ENCODE results near the gene NES.

Gene NES

GRCh38 chr1:156675210-156676113 is 1.7 kb downstream of the NES start:
- peaks cover 0 to 32% of the 10 kb centered on the region in 2 donors for H3K27me3 ChIP-seq
- H3K4me3 ChIP-seq = peak overlapping the region; percentile 48 to 57
- peak overlapping the region; percentile 57 to 62 for H3K27ac ChIP-seq
- TF ChIP-seq, protein P1, sequence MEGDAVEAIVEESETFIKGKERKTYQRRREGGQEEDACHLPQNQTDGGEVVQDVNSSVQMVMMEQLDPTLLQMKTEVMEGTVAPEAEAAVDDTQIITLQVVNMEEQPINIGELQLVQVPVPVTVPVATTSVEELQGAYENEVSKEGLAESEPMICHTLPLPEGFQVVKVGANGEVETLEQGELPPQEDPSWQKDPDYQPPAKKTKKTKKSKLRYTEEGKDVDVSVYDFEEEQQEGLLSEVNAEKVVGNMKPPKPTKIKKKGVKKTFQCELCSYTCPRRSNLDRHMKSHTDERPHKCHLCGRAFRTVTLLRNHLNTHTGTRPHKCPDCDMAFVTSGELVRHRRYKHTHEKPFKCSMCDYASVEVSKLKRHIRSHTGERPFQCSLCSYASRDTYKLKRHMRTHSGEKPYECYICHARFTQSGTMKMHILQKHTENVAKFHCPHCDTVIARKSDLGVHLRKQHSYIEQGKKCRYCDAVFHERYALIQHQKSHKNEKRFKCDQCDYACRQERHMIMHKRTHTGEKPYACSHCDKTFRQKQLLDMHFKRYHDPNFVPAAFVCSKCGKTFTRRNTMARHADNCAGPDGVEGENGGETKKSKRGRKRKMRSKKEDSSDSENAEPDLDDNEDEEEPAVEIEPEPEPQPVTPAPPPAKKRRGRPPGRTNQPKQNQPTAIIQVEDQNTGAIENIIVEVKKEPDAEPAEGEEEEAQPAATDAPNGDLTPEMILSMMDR (IDR thresholded peaks at IDR 0.05) = no peak
- DNase-seq = no peak
- intact Hi-C loops (cut with DNase I; ENCODE audit: low total_unique reads) = no loop called here
- no peaks in the 10 kb centered on the region for H3K9me3 ChIP-seq
- peaks cover 0 to 41% (median 29%) of the 10 kb centered on the region in 4 donors for H3K4me1 ChIP-seq
- H3K36me3 ChIP-seq = peaks cover 0 to 13% (median 0%) of the 10 kb centered on the region in 3 donors

DNA sequence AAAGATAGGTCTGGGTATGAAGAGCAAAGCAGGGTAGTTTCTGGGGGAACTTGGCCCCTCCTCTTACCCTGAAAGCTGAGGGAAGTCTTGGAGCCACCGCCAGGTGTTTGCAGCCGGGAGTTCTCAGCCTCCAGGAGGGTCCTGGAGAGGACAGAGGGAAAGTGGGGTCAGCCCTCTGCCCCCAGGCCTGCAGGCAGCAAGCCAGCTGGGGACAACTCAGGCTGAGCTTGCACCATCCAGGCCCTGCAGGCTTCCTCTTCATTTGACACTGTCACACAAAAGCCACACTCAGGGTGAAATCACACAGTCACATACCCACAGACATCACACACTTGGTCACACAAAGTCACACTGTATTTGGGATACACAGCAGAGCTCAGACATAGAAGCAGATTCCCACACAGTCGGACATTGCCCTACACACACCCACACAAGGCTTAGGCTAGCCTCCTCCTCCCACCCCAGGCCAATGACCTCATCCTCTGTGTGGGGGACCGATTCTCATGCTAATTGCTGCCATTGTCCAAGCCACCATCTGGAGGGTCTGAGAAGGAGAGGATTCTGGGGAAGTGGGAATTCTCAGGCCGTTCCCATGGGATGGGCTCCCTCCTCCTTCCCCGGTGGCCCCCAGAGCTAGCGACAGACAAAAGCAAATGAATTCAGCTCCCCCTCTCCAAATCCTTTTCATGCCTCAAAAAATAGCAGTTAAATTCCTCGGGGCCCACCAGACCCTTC is 3.7 kb downstream of the NES start:
- no peak for DNase-seq
- intact Hi-C loops (cut with DNase I; ENCODE audit: low total_unique reads) = loop anchor here (5.0 kb wide), 1 partner anchor 51 kb away; no protein-coding TSS in a partner anchor
- no peak overlapping the region for H3K27ac ChIP-seq

DNA sequence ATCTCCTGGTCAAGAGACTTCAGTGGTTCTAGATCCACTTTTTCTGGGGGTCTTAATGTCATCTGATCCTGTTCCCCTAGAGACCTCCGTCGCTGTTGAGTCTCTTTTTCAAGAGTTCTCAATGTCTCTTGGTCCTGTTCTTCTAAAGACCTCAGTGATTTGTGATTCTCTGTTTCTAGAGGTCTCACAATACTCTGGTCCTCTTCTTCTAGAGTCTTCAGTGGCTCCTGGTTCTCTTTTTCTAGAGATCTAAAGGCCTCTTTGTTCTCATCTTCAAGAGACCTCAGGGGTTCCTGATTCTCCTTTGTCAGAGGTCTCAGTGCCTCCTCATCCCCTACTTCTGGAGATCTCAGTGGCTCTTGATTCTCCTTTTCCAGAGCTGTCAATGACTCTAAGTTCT is 5.4 kb downstream of the NES start:
- no peak overlapping the region for H3K4me3 ChIP-seq
- intact Hi-C loops (cut with DNase I; ENCODE audit: low total_unique reads) = loop anchor here (5.0 kb wide), 1 partner anchor 50 kb away; no protein-coding TSS in a partner anchor
- H3K27ac ChIP-seq = no peak overlapping the region
- peaks cover 0 to 55% (median 36%) of the 10 kb centered on the region in 4 donors for H3K4me1 ChIP-seq
- peaks cover 0 to 13% (median 0%) of the 10 kb centered on the region in 3 donors for H3K36me3 ChIP-seq
- no peak for DNase-seq
- H3K27me3 ChIP-seq = peaks cover 0 to 6% of the 10 kb centered on the region in 2 donors
- H3K9me3 ChIP-seq = no peaks in the 10 kb centered on the region
- TF ChIP-seq, protein P1 (IDR thresholded peaks at IDR 0.05) = no peak

More for the DNA sequence above, 3.7 kb downstream of the NES start:
- Histone ChIP-seq H3K27me3 (peaks cover 0 to 15% of the 10 kb centered on the region in 2 donors), H3K36me3 (peaks cover 0 to 13% (median 0%) of the 10 kb centered on the region in 3 donors), H3K4me1 (peaks cover 0 to 54% (median 31%) of the 10 kb centered on the region in 4 donors), H3K4me3 (no peak overlapping the region), H3K9me3 (no peaks in the 10 kb centered on the region)
- TF ChIP-seq, protein P1 (IDR thresholded peaks at IDR 0.05) = no peak

GRCh38 chr1:156670791-156671190 is 6.4 kb downstream of the NES start:
- H3K27me3 ChIP-seq = no peaks in the 10 kb centered on the region
- intact Hi-C loops (cut with DNase I; ENCODE audit: low total_unique reads) = loop anchor here (5.0 kb wide), 1 partner anchor 48 kb away; no protein-coding TSS in a partner anchor
- peak overlapping the region in 1 of 2 donors; percentile 10 for H3K27ac ChIP-seq
- H3K4me3 ChIP-seq = no peak overlapping the region
- TF ChIP-seq, protein P1 (IDR thresholded peaks at IDR 0.05) = no peak
- no peaks in the 10 kb centered on the region for H3K9me3 ChIP-seq
- no peak for DNase-seq
- peaks cover 0 to 49% (median 30%) of the 10 kb centered on the region in 4 donors for H3K4me1 ChIP-seq
- H3K36me3 ChIP-seq = peaks cover 0 to 13% (median 0%) of the 10 kb centered on the region in 3 donors

DNA sequence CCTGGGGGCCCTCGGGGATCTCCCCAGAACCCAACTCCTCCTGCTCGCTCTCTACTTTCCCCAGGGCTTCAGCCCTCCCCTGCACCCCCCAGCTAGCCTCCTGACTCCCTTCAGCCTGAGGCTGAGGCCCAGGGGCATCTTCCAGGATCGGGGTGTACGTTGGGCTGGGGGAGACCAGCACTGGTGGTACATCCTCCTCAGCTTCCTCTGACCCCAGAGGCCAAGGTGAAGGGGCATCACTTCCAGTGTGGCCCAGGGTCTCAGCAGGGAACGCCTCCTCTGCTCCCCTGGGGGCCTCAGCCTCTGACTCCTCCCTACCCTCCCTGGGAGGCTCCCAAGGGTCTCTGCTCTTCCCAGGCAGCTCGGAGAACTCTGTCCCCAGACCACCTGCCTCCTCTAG is 6.8 kb downstream of the NES start:
- Histone ChIP-seq H3K27ac (peak overlapping the region in 1 of 2 donors; percentile 10), H3K27me3 (no peaks in the 10 kb centered on the region), H3K36me3 (peaks cover 0 to 13% (median 0%) of the 10 kb centered on the region in 3 donors), H3K4me3 (no peak overlapping the region), H3K4me1 (peaks cover 0 to 49% (median 31%) of the 10 kb centered on the region in 4 donors), H3K9me3 (no peaks in the 10 kb centered on the region)
- TF ChIP-seq, protein P1 (IDR thresholded peaks at IDR 0.05) = no peak
- intact Hi-C loops (cut with DNase I; ENCODE audit: low total_unique reads) = loop anchor here (5.0 kb wide), 1 partner anchor 48 kb away; no protein-coding TSS in a partner anchor
- DNase-seq = no peak
